Epithelial cell of alveolus of lung (primary cell): ENCODE results near the gene ROR2. TPM values are rescaled to one million over a fixed set of nuclear protein-coding genes. Genes with fewer than 3 reads are reported as not detected.

Source experiments
- total RNA-seq: library from RNA; depleted of rRNA; stranded (reverse); fragments of >200 nt; gene quantifications from 2 replicates; pipeline ENCODE4 v1.2.1, GENCODE V29; 2015

Gene ROR2
- total RNA-seq: 16.3 and 79.0 TPM in 2 replicates

DNA sequence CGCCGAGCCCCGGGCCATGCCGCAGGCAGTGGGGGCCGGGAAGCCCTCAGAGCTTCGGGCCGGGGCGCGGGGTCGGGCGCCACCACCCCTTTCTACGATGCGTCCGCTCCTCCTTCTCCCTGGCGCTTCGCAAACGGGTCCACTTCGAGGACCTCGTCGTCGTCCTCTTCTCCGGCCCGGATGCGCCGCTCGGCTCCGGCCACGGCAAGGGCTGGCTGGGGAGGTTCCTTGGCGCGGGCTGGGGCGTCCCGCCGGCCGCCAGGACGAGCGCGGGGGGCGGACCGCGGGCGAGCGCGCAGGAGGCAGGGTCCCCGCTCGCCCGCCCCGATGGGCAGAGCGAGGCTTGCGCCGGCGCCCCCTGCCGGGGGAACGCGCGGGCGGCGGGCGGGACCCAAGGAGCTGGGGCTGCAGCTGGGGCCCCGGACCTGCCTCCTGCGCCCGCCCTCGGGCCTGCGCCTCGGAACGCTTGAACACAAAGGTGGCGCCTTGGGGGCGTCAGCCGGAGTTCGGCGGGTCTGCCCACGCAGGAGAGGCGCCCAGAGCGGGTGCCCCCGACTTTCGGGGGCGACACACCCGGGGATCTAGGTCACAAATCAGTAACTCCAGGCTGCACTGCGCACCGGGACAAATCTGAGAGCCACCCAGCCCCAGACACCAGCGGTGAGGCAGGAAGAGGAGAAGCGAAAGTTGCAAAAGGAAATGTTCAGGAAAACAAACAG lies at the start of gene ROR2:
Gene ROR2 (minus strand): TSS at position 283 of the 719 bp plus-strand sequence.

Other genes starting within 250 kb of the ROR2 start
- 61.6 and 80.0 TPM in 2 replicates for gene SPTLC1, start 165.2 kb upstream of the ROR2 start, total RNA-seq